Hepatocyte (in vitro differentiated cells): Measurements from ENCODE around the gene TANC1. TPM values are rescaled to one million over a fixed set of nuclear protein-coding genes. Genes with fewer than 3 reads are reported as not detected.

Source experiments
- DNase-seq: peaks from one replicate; pipeline ENCODE4 v3.0.0-alpha.2; 2016; ENCODE audit warnings: low spot score
- H2AFZ ChIP-seq: fragments of 200-600 bp; sonication (generic); 2 replicates; pipeline ENCODE4 v1.6.0; 2016; ENCODE audit warnings: antibody characterized with exemption, mild to moderate bottlenecking
- H3K27ac ChIP-seq: fragments of 200-600 bp; sonication (generic); 2 replicates; pipeline ENCODE4 v1.5.1; 2016; ENCODE audit warnings: mild to moderate bottlenecking
- H3K27me3 ChIP-seq: fragments of 200-600 bp; sonication (generic); 2 replicates; pipeline ENCODE4 v1.6.1; 2016
- H3K36me3 ChIP-seq: fragments of 200-600 bp; sonication (generic); replicated peaks from 2 replicates; pipeline ENCODE4 v1.5.1; 2016; ENCODE audit warnings: low read depth; ENCODE audit not compliant: insufficient read depth
- H3K4me1 ChIP-seq: fragments of 200-600 bp; sonication (generic); 2 replicates; pipeline ENCODE4 v1.5.1; 2016; ENCODE audit warnings: mild to moderate bottlenecking, moderate library complexity; ENCODE audit not compliant: insufficient read depth
- H3K4me2 ChIP-seq: fragments of 200-600 bp; sonication (generic); 2 replicates; pipeline ENCODE4 v1.6.0; 2016
- H3K4me3 ChIP-seq: fragments of 200-600 bp; sonication (generic); 2 replicates; pipeline ENCODE4 v1.5.1; 2016; ENCODE audit warnings: mild to moderate bottlenecking
- H3K79me2 ChIP-seq: fragments of 200-600 bp; sonication (generic); 2 replicates; pipeline ENCODE4 v1.6.0; 2017; ENCODE audit warnings: mild to moderate bottlenecking
- H3K9me2 ChIP-seq: fragments of 200-600 bp; sonication (generic); replicated peaks from 2 replicates; pipeline ENCODE4 v1.6.0; 2017; ENCODE audit warnings: mild to moderate bottlenecking; ENCODE audit not compliant: insufficient read depth
- H3K9me3 ChIP-seq: fragments of 200-600 bp; sonication (generic); 2 replicates; pipeline ENCODE4 v1.5.1; 2016; ENCODE audit warnings: low read depth, mild to moderate bottlenecking
- H4K20me1 ChIP-seq: fragments of 200-600 bp; sonication (generic); 2 replicates; pipeline ENCODE4 v1.6.0; 2016; ENCODE audit warnings: mild to moderate bottlenecking; ENCODE audit not compliant: insufficient read depth, poor library complexity, severe bottlenecking
- EZH2 ChIP-seq: fragments of 200-600 bp; sonication (generic); IDR thresholded peaks from 2 replicates; pipeline ENCODE4 v1.6.1; 2016; ENCODE audit warnings: antibody characterized with exemption, mild to moderate bottlenecking, borderline replicate concordance
- EZH2phosphoT487 ChIP-seq: fragments of 200-600 bp; sonication (generic); IDR thresholded peaks from one replicate; pipeline ENCODE4 v1.6.1; 2018; ENCODE audit warnings: antibody characterized with exemption, mild to moderate bottlenecking, low read depth, moderate library complexity; ENCODE audit not compliant: unreplicated experiment, severe bottlenecking
- WGBS: methylation state at CpG from one replicate; pipeline ENCODE4 v1.1.6; 2016; ENCODE audit warnings: low lambda C conversion rate; ENCODE audit errors: missing lambda C conversion rate; 5-methylcytosine and 5-hydroxymethylcytosine counted together
- polyA plus RNA-seq: library from polyadenylated mRNA; unstranded; fragments of >200 nt; fragmentation: Nextera tagmentation; extraction: Ambion mirVana; gene quantifications from 2 replicates; pipeline ENCODE4 v1.2.1, GENCODE V29; 2016
- total RNA-seq: library from RNA; depleted of rRNA; stranded (reverse); fragments of >200 nt; gene quantifications from 2 replicates; pipeline ENCODE4 v1.2.3, GENCODE V29; 2014
- TF ChIP-seq, protein P1 (sequence below): fragments of 200-600 bp; sonication (generic); IDR thresholded peaks from 2 replicates; pipeline ENCODE4 v1.5.1; 2016; ENCODE audit warnings: antibody characterized with exemption, mild to moderate bottlenecking; ENCODE audit not compliant: poor library complexity

The TANC1 gene
- total and polyA plus RNA-seq, 2 experiments from 2014 or later, result 8.3 to 18.5 TPM

DNA sequence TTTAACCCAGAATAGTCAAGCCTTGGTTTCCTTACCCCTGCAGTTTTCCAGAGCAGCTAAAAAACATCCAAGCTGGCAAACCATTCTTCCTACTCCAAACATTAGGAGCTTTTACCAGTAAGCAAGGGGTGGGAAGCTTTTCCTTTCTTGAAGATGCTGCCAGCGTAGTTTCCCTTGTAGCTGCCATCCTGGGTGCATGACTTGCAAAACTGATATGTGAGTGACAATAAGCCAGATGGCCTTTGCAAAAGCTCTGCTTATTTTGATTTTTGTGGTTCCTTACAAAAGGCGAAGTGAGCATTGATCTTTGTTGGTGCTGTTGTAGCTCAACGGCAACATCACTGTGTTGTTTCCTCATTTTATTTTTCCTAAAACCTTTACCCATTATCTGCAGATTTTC is 179.2 kb downstream of the TANC1 start:
- no peak for DNase-seq
- Histone ChIP-seq H3K27me3 (no peaks in the 10 kb centered on the region), H3K36me3 (no peaks in the 10 kb centered on the region), H3K79me2 (peaks cover 3% of the 10 kb centered on the region), H2AFZ (no peak overlapping the region), H3K9me3 (no peaks in the 10 kb centered on the region), H4K20me1 (no peaks in the 10 kb centered on the region), H3K4me2 (no peak overlapping the region), H3K27ac (no peak overlapping the region), H3K4me1 (peaks cover 15% of the 10 kb centered on the region), H3K9me2 (no peaks in the 10 kb centered on the region), H3K4me3 (no peak overlapping the region)
- 89% methylated on average over 3 of the region's 3 CpGs for WGBS
- no peak for TF ChIP-seq EZH2phosphoT487
- TF ChIP-seq EZH2, result no peak
- TF ChIP-seq, protein P1, sequence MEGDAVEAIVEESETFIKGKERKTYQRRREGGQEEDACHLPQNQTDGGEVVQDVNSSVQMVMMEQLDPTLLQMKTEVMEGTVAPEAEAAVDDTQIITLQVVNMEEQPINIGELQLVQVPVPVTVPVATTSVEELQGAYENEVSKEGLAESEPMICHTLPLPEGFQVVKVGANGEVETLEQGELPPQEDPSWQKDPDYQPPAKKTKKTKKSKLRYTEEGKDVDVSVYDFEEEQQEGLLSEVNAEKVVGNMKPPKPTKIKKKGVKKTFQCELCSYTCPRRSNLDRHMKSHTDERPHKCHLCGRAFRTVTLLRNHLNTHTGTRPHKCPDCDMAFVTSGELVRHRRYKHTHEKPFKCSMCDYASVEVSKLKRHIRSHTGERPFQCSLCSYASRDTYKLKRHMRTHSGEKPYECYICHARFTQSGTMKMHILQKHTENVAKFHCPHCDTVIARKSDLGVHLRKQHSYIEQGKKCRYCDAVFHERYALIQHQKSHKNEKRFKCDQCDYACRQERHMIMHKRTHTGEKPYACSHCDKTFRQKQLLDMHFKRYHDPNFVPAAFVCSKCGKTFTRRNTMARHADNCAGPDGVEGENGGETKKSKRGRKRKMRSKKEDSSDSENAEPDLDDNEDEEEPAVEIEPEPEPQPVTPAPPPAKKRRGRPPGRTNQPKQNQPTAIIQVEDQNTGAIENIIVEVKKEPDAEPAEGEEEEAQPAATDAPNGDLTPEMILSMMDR, result no peak

DNA sequence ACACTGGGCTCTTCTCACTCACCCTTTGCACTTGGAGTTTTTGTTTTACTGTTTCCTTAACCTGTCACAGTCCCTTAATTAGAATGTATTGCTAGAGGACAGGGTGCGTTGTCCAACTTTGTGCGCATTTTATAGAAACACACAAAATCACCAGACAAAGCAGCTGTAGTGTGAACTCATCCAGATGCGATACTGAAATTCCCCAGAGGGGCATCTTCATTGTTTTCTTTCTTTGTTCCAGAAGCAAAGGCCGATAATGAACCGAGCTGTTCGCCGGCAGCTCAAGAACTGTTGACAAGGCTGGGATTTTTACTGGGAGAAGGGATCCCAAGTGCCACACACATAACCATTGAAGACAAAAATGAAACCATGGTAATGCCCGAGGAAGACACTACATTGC is 180.5 kb downstream of the TANC1 start:
- peaks cover 24% of the 10 kb centered on the region for H3K4me1 ChIP-seq
- H3K27me3 ChIP-seq, result no peaks in the 10 kb centered on the region
- H3K79me2 ChIP-seq, result peaks cover 3% of the 10 kb centered on the region
- no peak for DNase-seq
- 92% methylated on average over 8 of the region's 8 CpGs for WGBS
- no peak overlapping the region for H2AFZ ChIP-seq
- no peak overlapping the region for H3K4me2 ChIP-seq
- H3K27ac ChIP-seq, result no peak overlapping the region
- H3K36me3 ChIP-seq, result no peaks in the 10 kb centered on the region
- H3K9me3 ChIP-seq, result no peaks in the 10 kb centered on the region
- H3K4me3 ChIP-seq, result no peak overlapping the region
- no peaks in the 10 kb centered on the region for H4K20me1 ChIP-seq
- no peaks in the 10 kb centered on the region for H3K9me2 ChIP-seq
- TF ChIP-seq, protein P1, result no peak
- TF ChIP-seq EZH2 (no peak), EZH2phosphoT487 (no peak)

DNA sequence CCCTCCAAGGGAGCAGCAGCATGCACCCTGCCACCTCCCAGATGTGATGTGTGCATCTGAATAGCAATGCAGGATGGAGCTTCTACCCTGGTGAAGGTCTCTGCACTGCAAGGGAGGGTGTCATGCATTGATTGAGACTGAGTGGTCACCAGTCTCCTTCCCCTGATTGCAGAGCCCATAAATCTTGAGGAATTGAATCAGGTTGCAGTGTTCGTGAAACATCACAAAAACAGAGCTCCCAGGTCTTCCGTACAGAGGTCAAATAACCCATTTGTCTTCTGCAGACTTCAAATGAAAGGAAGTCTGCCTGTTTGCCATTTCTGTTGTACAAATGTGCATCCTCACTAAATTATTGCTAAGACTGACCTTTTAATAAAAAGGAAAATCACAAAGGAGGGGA is 181.3 kb downstream of the TANC1 start:
- Histone ChIP-seq H3K4me1 (peaks cover 29% of the 10 kb centered on the region), H3K36me3 (no peaks in the 10 kb centered on the region), H2AFZ (no peak overlapping the region), H3K27me3 (no peaks in the 10 kb centered on the region), H4K20me1 (no peaks in the 10 kb centered on the region), H3K27ac (no peak overlapping the region), H3K9me3 (no peaks in the 10 kb centered on the region), H3K4me2 (no peak overlapping the region), H3K9me2 (no peaks in the 10 kb centered on the region), H3K4me3 (no peak overlapping the region), H3K79me2 (peaks cover 2% of the 10 kb centered on the region)
- DNase-seq, result no peak
- 58% methylated on average over 2 of the region's 2 CpGs for WGBS
- TF ChIP-seq, protein P1, result no peak
- TF ChIP-seq EZH2 (no peak), EZH2phosphoT487 (no peak)

DNA sequence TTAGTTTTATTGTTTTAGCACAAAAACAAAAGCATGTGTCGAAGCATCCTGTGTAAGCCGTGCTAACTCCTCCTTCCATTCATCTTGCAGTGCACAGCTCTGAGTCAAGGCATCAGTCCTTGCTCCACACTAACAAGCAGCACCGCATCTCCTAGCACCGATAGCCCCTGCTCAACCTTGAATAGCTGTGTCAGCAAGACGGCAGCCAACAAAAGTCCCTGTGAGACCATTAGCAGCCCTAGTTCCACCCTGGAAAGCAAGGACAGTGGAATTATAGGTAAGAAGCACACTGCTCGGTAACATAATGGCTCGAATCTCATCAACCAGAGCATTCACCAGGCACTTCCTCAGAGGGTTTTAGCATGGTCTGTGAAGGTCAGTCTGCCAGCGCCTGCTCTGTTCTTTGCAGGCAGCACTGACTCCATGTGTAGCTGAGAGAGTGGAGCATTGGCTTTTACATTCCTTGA is 181.9 kb downstream of the TANC1 start:
- TF ChIP-seq, protein P1, result no peak
- TF ChIP-seq EZH2phosphoT487, result no peak
- 69% methylated on average over 8 of the region's 8 CpGs for WGBS
- H4K20me1 ChIP-seq, result no peaks in the 10 kb centered on the region
- H3K9me2 ChIP-seq, result no peaks in the 10 kb centered on the region
- DNase-seq, result no peak
- no peaks in the 10 kb centered on the region for H3K79me2 ChIP-seq
- H2AFZ ChIP-seq, result no peak overlapping the region
- H3K27ac ChIP-seq, result no peak overlapping the region
- H3K27me3 ChIP-seq, result no peaks in the 10 kb centered on the region
- no peaks in the 10 kb centered on the region for H3K9me3 ChIP-seq
- no peaks in the 10 kb centered on the region for H3K36me3 ChIP-seq
- H3K4me2 ChIP-seq, result no peak overlapping the region
- no peak overlapping the region for H3K4me3 ChIP-seq
- peaks cover 34% of the 10 kb centered on the region for H3K4me1 ChIP-seq
